NCI-H82 treated with DMSO at 0.1 percent for 48 hours (cell line): ENCODE measurements around the gene LONP2.
"Not testable (repeated sequence)": the region's sequence is repeated elsewhere in the genome, so short reads cannot be mapped to it uniquely, and the experiment has no call there.

Experiments
- DNase-seq: peaks from one replicate; lab custom pipeline; 2025; ENCODE audit not compliant: unreplicated experiment; lab: John Stamatoyannopoulos, UW

LONP2 gene

GRCh38 chr16:48284772-48285409, 40.8 kb downstream of the LONP2 start:
- DNase-seq = no peak

GRCh38 chr16:48287239-48287638, 43.1 kb downstream of the LONP2 start:
- no peak for DNase-seq

GRCh38 chr16:48291303-48291702, 47.2 kb downstream of the LONP2 start:
- DNase-seq = no peak

- DNase-seq = no peak
Measured at GRCh38 chr16:48291754-48292153, 47.7 kb downstream of the LONP2 start.

GRCh38 chr16:48292452-48292851, 48.4 kb downstream of the LONP2 start:
- DNase-seq = no peak

GRCh38 chr16:48294724-48295123, 50.6 kb downstream of the LONP2 start:
- DNase-seq = no peak

- no peak for DNase-seq
Measured at GRCh38 chr16:48295488-48296281, 51.6 kb downstream of the LONP2 start.

- no peak for DNase-seq
Measured at GRCh38 chr16:48299471-48299870, 55.4 kb downstream of the LONP2 start.

- DNase-seq = no peak
Measured at GRCh38 chr16:48300391-48300856, 56.3 kb downstream of the LONP2 start.

- DNase-seq = no peak
Measured at GRCh38 chr16:48308535-48308934, 64.4 kb downstream of the LONP2 start.

GRCh38 chr16:48310908-48311641, 67.0 kb downstream of the LONP2 start:
- no peak for DNase-seq

- not testable (repeated sequence) for DNase-seq
Measured at GRCh38 chr16:48313905-48314304, 69.8 kb downstream of the LONP2 start.

- DNase-seq = no peak
Measured at GRCh38 chr16:48317026-48317425, 72.9 kb downstream of the LONP2 start.

GRCh38 chr16:48317614-48318315, 73.7 kb downstream of the LONP2 start:
- no peak for DNase-seq

- no peak for DNase-seq
Measured at GRCh38 chr16:48318630-48319029, 74.5 kb downstream of the LONP2 start.

- DNase-seq = no peak
Measured at GRCh38 chr16:48321317-48322036, 77.4 kb downstream of the LONP2 start.

- no peak for DNase-seq
Measured at GRCh38 chr16:48323783-48324775, 80.0 kb downstream of the LONP2 start.

GRCh38 chr16:48326915-48327314, 82.8 kb downstream of the LONP2 start:
- DNase-seq = no peak

GRCh38 chr16:48329138-48329537, 85.0 kb downstream of the LONP2 start:
- DNase-seq = no peak
